Gastrocnemius medialis (tissue), 4 donors: Measurements from ENCODE around the gene SLFNL1. TPM values are rescaled to one million over a fixed set of nuclear protein-coding genes. Genes with fewer than 3 reads are reported as not detected.

ENCODE experiments used
- ATAC-seq, 2 donors: fragments of 150-250 bp; one replicate each; pipeline ENCODE4 v1.9.1; 2016
- DNase-seq, 2 donors: peaks; one replicate each; pipeline ENCODE4 v3.0.0-alpha.2; 2019
- H3K27ac ChIP-seq, 4 donors: fragments of 200-600 bp; sonication (generic); 1 replicate in 1 of 4; 2 replicates in 3 of 4; pipeline ENCODE4 v1.5.1; 2016 to 2018; ENCODE audit warnings: mild to moderate bottlenecking in 2 of 4, moderate library complexity in 1 of 4
- H3K27me3 ChIP-seq, 3 donors: fragments of 200-600 bp; sonication (generic) in 2 of 3; 1 replicate in 1 of 3; 2 replicates in 2 of 3; pipeline versions ENCODE4 v1.5.1 to v1.6.0; 2016 to 2019; ENCODE audit warnings: mild to moderate bottlenecking in 1 of 3, moderate library complexity in 1 of 3
- H3K36me3 ChIP-seq, 2 donors: fragments of 200-600 bp; sonication (generic) in 1 of 2; one replicate each; pipeline ENCODE4 v1.5.1; 2017 to 2018
- H3K4me1 ChIP-seq, 2 donors: fragments of 200-600 bp; sonication (generic) in 1 of 2; one replicate each; pipeline ENCODE4 v1.5.1; 2016 to 2017; ENCODE audit warnings: mild to moderate bottlenecking in 2 of 2
- H3K4me3 ChIP-seq, 4 donors: fragments of 200-600 bp; sonication (generic) in 3 of 4; 1 replicate in 1 of 4; 2 replicates in 3 of 4; pipeline ENCODE4 v1.5.1; 2016 to 2019; ENCODE audit warnings: mild to moderate bottlenecking in 2 of 4
- H3K9me3 ChIP-seq, 3 donors: fragments of 200-600 bp; sonication (generic) in 2 of 3; 1 replicate in 1 of 3; 2 replicates in 2 of 3; pipeline ENCODE4 v1.5.1; 2016 to 2019
- CTCF ChIP-seq, 5 experiments: fragments of 450-650 bp in 3 of 5; fragments of 200-600 bp in 2 of 5; sonication (generic) in 2 of 5; IDR thresholded peaks in 4 of 5; conservative IDR thresholded peaks in 1 of 5; 1 replicate in 4 of 5; 2 replicates in 1 of 5; pipeline ENCODE4 v1.5.1; 2016 to 2019; ENCODE audit warnings: antibody characterized with exemption in 5 of 5, mild to moderate bottlenecking in 3 of 5, moderate library complexity in 3 of 5
- POLR2A ChIP-seq, 2 donors: fragments of 450-650 bp; IDR thresholded peaks; one replicate each; pipeline ENCODE4 v1.6.1; 2017; ENCODE audit warnings: antibody characterized with exemption in 2 of 2, mild to moderate bottlenecking in 2 of 2, moderate library complexity in 2 of 2
- in situ Hi-C, 4 donors: fragments of 200-750 bp; cut with MboI; loops; one replicate each; pipeline versions ENCODE4 v1.15.0 to v1.8.0; 2017; ENCODE audit warnings: low sequenced_read_pairs in 4 of 4
- intact Hi-C: fragments of 100-400 bp; cut with DNase I; formaldehyde crosslinking; loops from one replicate; pipeline ENCODE4 v1.15.1; 2023; ENCODE audit warnings: low total_unique reads
- total RNA-seq, 4 donors: library from RNA; depleted of rRNA; stranded (reverse); fragments of >200 nt; gene quantifications; one replicate each; pipeline versions ENCODE4 v1.1.0 to v1.2.3, GENCODE V29; 2016

Gene SLFNL1
- total RNA-seq, 4 donors from 2014 or later = 0.29 to 2.0 (median 0.69) TPM

- H3K9me3 ChIP-seq = no peaks in the 10 kb centered on the region
- in situ Hi-C loops (no loop called here), intact Hi-C loops (no loop called here)
Observed at GRCh38 chr1:41020109-41020576, 1.4 kb downstream of the SLFNL1 start.

DNA sequence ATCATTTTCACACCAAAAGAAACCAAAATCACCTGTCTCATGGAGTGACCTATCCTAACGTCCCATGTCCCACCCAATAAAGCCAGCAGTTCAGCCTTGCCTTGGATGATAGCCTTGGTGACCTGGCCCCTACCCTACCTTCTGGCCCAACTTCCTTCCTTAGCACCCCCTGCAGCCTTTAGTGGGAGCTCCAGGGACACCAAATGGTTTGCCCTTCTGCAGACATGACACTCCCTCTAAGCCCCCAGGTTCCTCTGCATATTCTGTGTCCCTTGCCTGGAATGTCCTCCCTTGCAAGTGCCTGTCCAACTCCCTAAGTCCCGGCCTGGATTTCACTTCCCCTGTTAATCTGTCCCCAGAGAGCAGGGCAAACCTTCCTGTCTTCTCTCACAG lies 2.2 kb downstream of the SLFNL1 start:
- ATAC-seq = no peak
- in situ Hi-C loops (no loop called here), intact Hi-C loops (no loop called here)
- Histone ChIP-seq H3K9me3 (no peaks in the 10 kb centered on the region), H3K27me3 (no peaks in the 10 kb centered on the region), H3K36me3 (no peaks in the 10 kb centered on the region), H3K27ac (no peak overlapping the region), H3K4me1 (no peaks in the 10 kb centered on the region), H3K4me3 (no peak overlapping the region)
- no peak for DNase-seq
- TF ChIP-seq POLR2A (IDR thresholded peaks at IDR 0.05) (no peak), CTCF (IDR thresholded peaks at IDR 0.05 in 4 of 5, conservative IDR thresholded peaks at IDR 0.05 in 1 of 5) (no peak)

More at GRCh38 chr1:41020109-41020576, 1.4 kb downstream of the SLFNL1 start:
- ATAC-seq = no peak
- Histone ChIP-seq H3K4me1 (no peaks in the 10 kb centered on the region), H3K27me3 (no peaks in the 10 kb centered on the region), H3K36me3 (no peaks in the 10 kb centered on the region), H3K27ac (no peak overlapping the region), H3K4me3 (no peak overlapping the region)
- TF ChIP-seq CTCF (IDR thresholded peaks at IDR 0.05 in 4 of 5, conservative IDR thresholded peaks at IDR 0.05 in 1 of 5) = no peak
- DNase-seq = no peak

DNA sequence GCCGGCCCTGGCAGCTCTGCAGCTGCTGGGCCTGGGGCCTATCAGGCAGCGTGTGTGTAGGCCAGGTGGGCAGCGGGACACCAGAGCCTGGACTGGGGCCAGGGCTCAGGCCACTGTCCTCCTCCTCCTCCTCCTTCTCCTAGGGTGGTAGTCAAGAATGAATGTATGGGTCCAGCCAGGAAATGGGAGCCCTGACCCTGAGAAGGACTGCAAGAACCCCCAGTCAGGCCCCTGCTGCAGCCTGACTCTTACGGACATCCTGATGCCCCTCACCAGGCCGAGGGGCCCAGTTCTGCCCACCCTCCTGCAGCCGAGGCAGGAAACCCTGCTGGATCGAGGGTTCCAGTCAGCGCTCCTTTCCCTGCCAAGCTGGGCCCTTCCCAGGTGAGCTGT lies 3.5 kb downstream of the SLFNL1 start:
- no peaks in the 10 kb centered on the region for H3K9me3 ChIP-seq
- no peak overlapping the region for H3K4me3 ChIP-seq
- TF ChIP-seq CTCF (IDR thresholded peaks at IDR 0.05 in 4 of 5, conservative IDR thresholded peaks at IDR 0.05 in 1 of 5) = no peak
- TF ChIP-seq POLR2A (IDR thresholded peaks at IDR 0.05) = no peak
- no peak for DNase-seq
- intact Hi-C loops (no loop called here), in situ Hi-C loops (no loop called here)
- no peak for ATAC-seq
- H3K27ac ChIP-seq = no peak overlapping the region
- H3K4me1 ChIP-seq = no peaks in the 10 kb centered on the region
- H3K27me3 ChIP-seq = no peaks in the 10 kb centered on the region
- H3K36me3 ChIP-seq = no peaks in the 10 kb centered on the region

- ATAC-seq (no peak), DNase-seq (no peak)
- intact Hi-C loops (no loop called here), in situ Hi-C loops (no loop called here)
- Histone ChIP-seq H3K9me3 (no peaks in the 10 kb centered on the region), H3K4me3 (no peak overlapping the region), H3K4me1 (no peaks in the 10 kb centered on the region), H3K36me3 (peaks cover 0 to 2% of the 10 kb centered on the region in 2 donors), H3K27ac (no peak overlapping the region), H3K27me3 (no peaks in the 10 kb centered on the region)
- TF ChIP-seq CTCF (IDR thresholded peaks at IDR 0.05 in 4 of 5, conservative IDR thresholded peaks at IDR 0.05 in 1 of 5) (no peak), POLR2A (IDR thresholded peaks at IDR 0.05) (no peak)
Observed at GRCh38 chr1:41017141-41018017, 4.1 kb downstream of the SLFNL1 start.
